Left kidney (tissue), 2 donors: ENCODE data around the gene KRTAP5-6. TPM values are rescaled to one million over a fixed set of nuclear protein-coding genes. Genes with fewer than 3 reads are reported as not detected.
"Not testable (repeated sequence)": the region's sequence is repeated elsewhere in the genome, so short reads cannot be mapped to it uniquely, and the experiment has no call there.

Experiments used
- DNase-seq: peaks from one replicate; pipeline ENCODE4 v3.0.0-alpha.2; 2013
- polyA plus RNA-seq: library from polyadenylated mRNA; unstranded; fragments of 120-200 nt; gene quantifications from one replicate; pipeline ENCODE4 v1.2.1, GENCODE V29; 2013; ENCODE audit not compliant: insufficient read length

KRTAP5-6 gene
- polyA plus RNA-seq, 1 donor = not detected

GRCh38 chr11:1661454-1662269 lies 35.3 kb upstream of the KRTAP5-6 start:
- DNase-seq = not testable (repeated sequence)

- not testable (repeated sequence) for DNase-seq
These were observed 34.2 kb upstream of the KRTAP5-6 start for GRCh38 chr11:1662699-1663283.

GRCh38 chr11:1665313-1665712 lies 31.7 kb upstream of the KRTAP5-6 start:
- no peak for DNase-seq

- DNase-seq = no peak
These were observed 29.7 kb upstream of the KRTAP5-6 start for GRCh38 chr11:1667121-1667850.

GRCh38 chr11:1667906-1668305 lies 29.1 kb upstream of the KRTAP5-6 start:
- peak; percentile 71 for DNase-seq

- no peak for DNase-seq
These were observed 28.0 kb upstream of the KRTAP5-6 start for GRCh38 chr11:1668911-1669473.

GRCh38 chr11:1669546-1670218 lies 27.3 kb upstream of the KRTAP5-6 start:
- DNase-seq = no peak

GRCh38 chr11:1670457-1670856 lies 26.5 kb upstream of the KRTAP5-6 start:
- not testable (repeated sequence) for DNase-seq

GRCh38 chr11:1670905-1671371 lies 26.1 kb upstream of the KRTAP5-6 start:
- no peak for DNase-seq

- no peak for DNase-seq
These were observed 25.3 kb upstream of the KRTAP5-6 start for GRCh38 chr11:1671658-1672057.

GRCh38 chr11:1672613-1673350 lies 24.2 kb upstream of the KRTAP5-6 start:
- DNase-seq = no peak

- no peak for DNase-seq
These were observed 23.4 kb upstream of the KRTAP5-6 start for GRCh38 chr11:1673446-1674172.

GRCh38 chr11:1674173-1675131 lies 22.5 kb upstream of the KRTAP5-6 start:
- no peak for DNase-seq

- DNase-seq = no peak
These were observed 21.3 kb upstream of the KRTAP5-6 start for GRCh38 chr11:1675536-1676228.

- no peak for DNase-seq
These were observed 20.7 kb upstream of the KRTAP5-6 start for GRCh38 chr11:1676229-1676740.

GRCh38 chr11:1679881-1680280 lies 17.1 kb upstream of the KRTAP5-6 start:
- DNase-seq = no peak

- DNase-seq = no peak
These were observed 14.6 kb upstream of the KRTAP5-6 start for GRCh38 chr11:1682225-1682905.

- not testable (repeated sequence) for DNase-seq
These were observed 13.8 kb upstream of the KRTAP5-6 start for GRCh38 chr11:1683216-1683615.
